Fibroblast of mammary gland (primary cell): ENCODE results near the gene HNRNPAB.

Experiments used
- DNase-seq: peaks from one replicate; pipeline ENCODE4 v3.0.0-alpha.2; 2010; ENCODE audit warnings: low read depth
- H3K4me3 ChIP-seq: 2 replicates; pipeline ENCODE4 v1.5.1; 2011; ENCODE audit warnings: low read depth, mild to moderate bottlenecking, low read length, moderate library complexity; ENCODE audit not compliant: control insufficient read depth
- TF ChIP-seq, protein P1 (sequence below): conservative IDR thresholded peaks from 2 replicates; pipeline ENCODE4 v1.5.1; 2011; ENCODE audit warnings: low read depth, low read length, inconsistent platforms; ENCODE audit not compliant: control insufficient read depth, insufficient read depth

The HNRNPAB gene

GRCh38 chr5:178216779-178217178, 12.4 kb downstream of the HNRNPAB start:
- no peak overlapping the region for H3K4me3 ChIP-seq
- DNase-seq, result no peak
- TF ChIP-seq, protein P1, sequence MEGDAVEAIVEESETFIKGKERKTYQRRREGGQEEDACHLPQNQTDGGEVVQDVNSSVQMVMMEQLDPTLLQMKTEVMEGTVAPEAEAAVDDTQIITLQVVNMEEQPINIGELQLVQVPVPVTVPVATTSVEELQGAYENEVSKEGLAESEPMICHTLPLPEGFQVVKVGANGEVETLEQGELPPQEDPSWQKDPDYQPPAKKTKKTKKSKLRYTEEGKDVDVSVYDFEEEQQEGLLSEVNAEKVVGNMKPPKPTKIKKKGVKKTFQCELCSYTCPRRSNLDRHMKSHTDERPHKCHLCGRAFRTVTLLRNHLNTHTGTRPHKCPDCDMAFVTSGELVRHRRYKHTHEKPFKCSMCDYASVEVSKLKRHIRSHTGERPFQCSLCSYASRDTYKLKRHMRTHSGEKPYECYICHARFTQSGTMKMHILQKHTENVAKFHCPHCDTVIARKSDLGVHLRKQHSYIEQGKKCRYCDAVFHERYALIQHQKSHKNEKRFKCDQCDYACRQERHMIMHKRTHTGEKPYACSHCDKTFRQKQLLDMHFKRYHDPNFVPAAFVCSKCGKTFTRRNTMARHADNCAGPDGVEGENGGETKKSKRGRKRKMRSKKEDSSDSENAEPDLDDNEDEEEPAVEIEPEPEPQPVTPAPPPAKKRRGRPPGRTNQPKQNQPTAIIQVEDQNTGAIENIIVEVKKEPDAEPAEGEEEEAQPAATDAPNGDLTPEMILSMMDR, result no peak

- no peak overlapping the region for H3K4me3 ChIP-seq
- no peak for DNase-seq
- TF ChIP-seq, protein P1, result no peak
Measured at GRCh38 chr5:178218237-178218776, 14.0 kb downstream of the HNRNPAB start.

GRCh38 chr5:178218827-178219226, 14.5 kb downstream of the HNRNPAB start:
- TF ChIP-seq, protein P1, result no peak
- H3K4me3 ChIP-seq, result no peak overlapping the region
- DNase-seq, result no peak

DNA sequence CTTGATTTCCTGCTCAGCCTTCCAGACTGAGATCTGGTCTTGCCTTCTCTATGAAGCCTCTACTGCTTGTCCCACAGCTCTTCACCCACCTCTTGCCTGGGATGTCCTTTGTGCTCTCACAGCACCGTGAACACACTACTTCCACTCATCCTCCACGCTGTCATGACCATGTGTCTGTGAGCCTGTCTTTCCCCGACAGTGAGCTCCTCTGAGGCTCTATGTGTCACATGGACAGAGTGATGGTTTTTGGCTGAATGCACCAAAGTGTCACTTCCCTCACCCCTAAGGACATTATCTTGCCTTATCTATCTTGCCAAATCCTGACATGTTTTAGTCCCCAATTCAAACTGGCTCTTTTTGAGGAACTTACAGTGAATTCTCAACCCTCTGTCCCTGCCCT, 16.9 kb downstream of the HNRNPAB start:
- DNase-seq, result no peak
- no peak overlapping the region for H3K4me3 ChIP-seq
- TF ChIP-seq, protein P1, result no peak

- no peak overlapping the region for H3K4me3 ChIP-seq
- no peak for DNase-seq
- TF ChIP-seq, protein P1, result no peak
Measured at GRCh38 chr5:178221853-178222252, 17.5 kb downstream of the HNRNPAB start.

- TF ChIP-seq, protein P1, result no peak
Measured at GRCh38 chr5:178222292-178222691, 18.0 kb downstream of the HNRNPAB start.

DNA sequence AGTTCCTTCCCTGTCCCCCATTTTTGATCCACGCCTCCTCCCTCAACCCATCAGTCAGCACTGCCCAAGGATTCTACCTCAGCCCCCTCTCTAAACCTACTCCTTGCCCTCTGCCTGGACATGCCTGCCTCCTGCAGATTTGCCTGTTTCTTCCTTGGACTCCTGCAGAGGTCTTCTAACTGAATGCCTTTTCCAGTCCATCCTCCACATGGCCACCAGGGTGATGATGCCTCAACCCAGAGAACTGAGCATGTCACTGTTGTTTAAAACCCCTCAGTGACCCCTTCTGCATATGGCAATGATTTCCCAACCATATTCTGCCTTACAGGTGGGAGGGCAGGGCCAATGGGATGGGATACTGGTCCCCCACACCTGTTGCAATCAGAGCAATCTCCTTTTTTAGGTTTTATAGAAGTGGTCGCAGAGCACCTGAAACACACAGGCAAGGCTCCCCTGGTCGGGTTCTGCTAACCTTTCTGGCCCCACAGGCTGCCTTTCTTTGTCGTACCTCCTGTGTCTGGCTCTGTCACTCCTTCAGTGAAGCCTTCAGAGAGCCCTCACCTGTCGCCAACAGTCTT, 19.0 kb downstream of the HNRNPAB start:
- no peak overlapping the region for H3K4me3 ChIP-seq
- DNase-seq, result no peak
- TF ChIP-seq, protein P1, result no peak

More at GRCh38 chr5:178222292-178222691, 18.0 kb downstream of the HNRNPAB start:
- no peak overlapping the region for H3K4me3 ChIP-seq
- DNase-seq, result no peak
